Measurements from ENCODE around the gene SHOC2.

The SHOC2 gene

DNA sequence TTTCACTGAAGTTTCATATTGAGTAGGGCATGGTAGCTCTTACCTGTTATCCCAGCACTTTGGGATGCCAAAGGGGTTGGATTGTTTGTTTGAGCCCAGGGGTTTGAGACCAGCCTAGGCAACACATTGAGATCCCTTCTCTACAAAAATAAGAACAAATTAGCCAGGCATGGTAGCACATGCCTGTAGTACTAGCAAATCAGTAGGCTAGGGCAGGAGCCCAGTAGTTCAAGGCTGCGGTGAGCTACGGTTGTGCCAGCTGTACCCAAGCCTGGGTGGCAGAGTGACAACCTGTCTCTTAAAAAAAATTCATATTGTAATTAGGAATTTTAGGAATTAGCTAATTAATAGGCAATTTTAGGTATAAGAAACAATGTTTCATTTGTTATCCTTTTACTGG is 18.4 kb upstream of the SHOC2 start:
- H3K36me3 ChIP-seq (replicated peaks; ENCODE audit: low read depth, low read length) = peaks cover 13% of the 10 kb centered on the region
- no peak overlapping the region for H3K27ac ChIP-seq (ENCODE audit: low read length)

DNA sequence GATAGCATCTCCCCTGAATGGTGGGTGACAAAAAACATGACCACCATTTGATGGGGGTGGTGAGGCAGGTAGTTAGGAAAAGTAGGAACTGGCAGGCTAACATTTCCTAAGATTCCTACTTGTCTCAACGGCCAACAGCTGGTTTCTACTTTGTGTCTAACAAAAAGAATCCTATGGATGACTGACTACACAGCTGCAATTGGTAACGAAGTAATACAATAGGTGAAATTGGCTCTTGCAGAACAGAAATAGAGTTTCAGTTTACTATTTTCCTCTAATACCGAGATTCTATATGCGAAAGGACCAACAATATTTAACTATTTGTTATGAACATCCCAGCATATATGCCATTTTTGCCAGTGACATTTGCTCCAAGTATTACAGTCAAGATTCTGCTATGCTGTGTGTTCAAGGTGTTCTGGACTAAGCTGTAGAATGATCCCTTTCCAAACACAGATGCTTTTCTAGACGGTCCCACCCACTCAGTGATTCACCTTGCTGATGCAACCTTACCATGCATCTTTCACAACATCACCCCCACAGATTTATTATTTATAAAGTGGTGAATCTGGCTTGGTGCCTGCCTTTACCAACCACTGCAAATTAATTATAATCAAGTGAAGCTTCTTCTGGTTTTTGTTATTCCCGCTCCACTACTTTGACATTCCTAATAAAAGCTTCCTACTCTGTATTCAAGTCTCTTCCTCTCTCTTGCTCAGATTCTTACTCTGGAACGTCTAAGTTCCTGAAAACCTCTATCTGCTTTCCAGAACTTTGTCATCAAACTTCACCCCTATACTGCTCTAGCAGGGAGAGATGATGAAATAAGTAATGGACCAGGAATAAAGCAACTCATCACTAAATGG is 17.2 kb upstream of the SHOC2 start:
- Histone ChIP-seq H3K4me3 (ENCODE audit: low read length) (no peak overlapping the region), H3K9ac (ENCODE audit: low read length) (no peak overlapping the region), H3K36me3 (replicated peaks; ENCODE audit: low read depth, low read length) (peaks cover 4% of the 10 kb centered on the region), H3K27ac (ENCODE audit: low read length) (no peak overlapping the region), H2AFZ (ENCODE audit: low read depth, low read length) (no peak overlapping the region), H3K9me3 (ENCODE audit: insufficient read depth, low read length) (no peaks in the 10 kb centered on the region), H4K20me1 (ENCODE audit: insufficient read depth, low read length) (no peaks in the 10 kb centered on the region), H3K4me1 (ENCODE audit: low read length) (no peaks in the 10 kb centered on the region), H3K79me2 (ENCODE audit: low read length) (no peaks in the 10 kb centered on the region), H3K27me3 (ENCODE audit: low read depth, low read length) (no peaks in the 10 kb centered on the region), H3K4me2 (ENCODE audit: low read length) (no peak overlapping the region)
- TF ChIP-seq EZH2phosphoT487 (IDR thresholded peaks at IDR 0.05; ENCODE audit: low read depth) = no peak
- TF ChIP-seq, protein P1, sequence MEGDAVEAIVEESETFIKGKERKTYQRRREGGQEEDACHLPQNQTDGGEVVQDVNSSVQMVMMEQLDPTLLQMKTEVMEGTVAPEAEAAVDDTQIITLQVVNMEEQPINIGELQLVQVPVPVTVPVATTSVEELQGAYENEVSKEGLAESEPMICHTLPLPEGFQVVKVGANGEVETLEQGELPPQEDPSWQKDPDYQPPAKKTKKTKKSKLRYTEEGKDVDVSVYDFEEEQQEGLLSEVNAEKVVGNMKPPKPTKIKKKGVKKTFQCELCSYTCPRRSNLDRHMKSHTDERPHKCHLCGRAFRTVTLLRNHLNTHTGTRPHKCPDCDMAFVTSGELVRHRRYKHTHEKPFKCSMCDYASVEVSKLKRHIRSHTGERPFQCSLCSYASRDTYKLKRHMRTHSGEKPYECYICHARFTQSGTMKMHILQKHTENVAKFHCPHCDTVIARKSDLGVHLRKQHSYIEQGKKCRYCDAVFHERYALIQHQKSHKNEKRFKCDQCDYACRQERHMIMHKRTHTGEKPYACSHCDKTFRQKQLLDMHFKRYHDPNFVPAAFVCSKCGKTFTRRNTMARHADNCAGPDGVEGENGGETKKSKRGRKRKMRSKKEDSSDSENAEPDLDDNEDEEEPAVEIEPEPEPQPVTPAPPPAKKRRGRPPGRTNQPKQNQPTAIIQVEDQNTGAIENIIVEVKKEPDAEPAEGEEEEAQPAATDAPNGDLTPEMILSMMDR (IDR thresholded peaks at IDR 0.05; ENCODE audit: low read depth, low read length) = no peak

More for the DNA sequence above, 18.4 kb upstream of the SHOC2 start:
- H3K9ac ChIP-seq (ENCODE audit: low read length) = no peak overlapping the region
- no peak overlapping the region for H3K4me3 ChIP-seq (ENCODE audit: low read length)
- H3K4me1 ChIP-seq (ENCODE audit: low read length) = no peaks in the 10 kb centered on the region
- no peak for TF ChIP-seq EZH2phosphoT487 (IDR thresholded peaks at IDR 0.05; ENCODE audit: low read depth)
- TF ChIP-seq, protein P1 (IDR thresholded peaks at IDR 0.05; ENCODE audit: low read depth, low read length) = no peak
- no peaks in the 10 kb centered on the region for H3K9me3 ChIP-seq (ENCODE audit: insufficient read depth, low read length)
- no peak overlapping the region for H3K4me2 ChIP-seq (ENCODE audit: low read length)
- no peaks in the 10 kb centered on the region for H3K79me2 ChIP-seq (ENCODE audit: low read length)
- H3K27me3 ChIP-seq (ENCODE audit: low read depth, low read length) = no peaks in the 10 kb centered on the region
- no peak overlapping the region for H2AFZ ChIP-seq (ENCODE audit: low read depth, low read length)
- H4K20me1 ChIP-seq (ENCODE audit: insufficient read depth, low read length) = no peaks in the 10 kb centered on the region

DNA sequence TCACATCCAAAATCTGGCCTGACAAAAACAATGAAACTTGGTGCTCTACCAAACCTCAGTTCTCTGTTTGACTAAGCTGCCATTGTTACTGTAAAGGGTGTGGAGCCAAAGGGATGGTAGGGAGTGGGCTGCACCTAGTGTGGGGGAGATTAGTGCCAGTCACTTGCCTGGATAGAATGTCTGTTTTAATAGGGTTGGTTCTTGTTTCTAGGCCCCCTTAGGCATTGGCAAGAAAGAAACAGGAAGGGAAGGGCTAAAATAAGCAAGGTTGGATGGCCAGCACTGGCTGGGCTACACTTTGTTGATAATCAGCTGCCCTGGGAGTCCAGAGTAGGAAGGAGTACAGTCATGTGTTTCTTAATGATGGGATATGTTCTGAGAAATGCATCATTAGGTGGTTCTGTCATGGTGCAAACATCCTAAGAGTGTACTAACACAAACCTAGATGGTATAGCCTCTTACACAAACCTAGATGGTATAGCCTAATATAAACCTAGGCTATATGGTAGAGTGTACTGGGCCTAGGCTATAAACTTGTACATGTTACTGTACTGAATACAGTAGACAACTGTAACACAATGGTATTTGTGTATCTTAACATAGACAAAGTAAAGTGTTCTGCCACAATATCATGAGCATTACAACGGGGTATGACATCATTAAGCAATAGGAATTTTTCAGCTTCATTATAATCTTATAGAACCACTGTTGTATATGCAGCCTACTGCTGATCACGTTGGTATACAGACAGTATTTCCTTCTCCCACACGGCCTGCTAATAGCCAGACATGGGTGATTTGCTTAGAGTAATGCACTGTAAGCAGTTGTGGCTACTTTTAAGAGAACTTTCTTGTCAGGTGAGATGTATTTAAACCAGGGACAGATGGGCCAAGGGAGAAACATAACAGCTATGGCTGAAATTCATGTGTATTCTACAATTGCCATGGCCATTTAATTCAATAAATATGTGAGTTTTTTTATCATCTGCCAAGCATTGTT is 15.8 kb upstream of the SHOC2 start:
- Histone ChIP-seq H4K20me1 (ENCODE audit: insufficient read depth, low read length) (no peaks in the 10 kb centered on the region), H3K9me3 (ENCODE audit: insufficient read depth, low read length) (no peaks in the 10 kb centered on the region), H3K4me1 (ENCODE audit: low read length) (no peaks in the 10 kb centered on the region), H3K79me2 (ENCODE audit: low read length) (no peaks in the 10 kb centered on the region), H3K36me3 (replicated peaks; ENCODE audit: low read depth, low read length) (peaks cover 3% of the 10 kb centered on the region), H2AFZ (ENCODE audit: low read depth, low read length) (no peak overlapping the region), H3K4me2 (ENCODE audit: low read length) (no peak overlapping the region), H3K27me3 (ENCODE audit: low read depth, low read length) (no peaks in the 10 kb centered on the region), H3K27ac (ENCODE audit: low read length) (no peak overlapping the region), H3K9ac (ENCODE audit: low read length) (no peak overlapping the region), H3K4me3 (ENCODE audit: low read length) (no peak overlapping the region)
- TF ChIP-seq, protein P1 (IDR thresholded peaks at IDR 0.05; ENCODE audit: low read depth, low read length) = no peak
- no peak for TF ChIP-seq EZH2phosphoT487 (IDR thresholded peaks at IDR 0.05; ENCODE audit: low read depth)

DNA sequence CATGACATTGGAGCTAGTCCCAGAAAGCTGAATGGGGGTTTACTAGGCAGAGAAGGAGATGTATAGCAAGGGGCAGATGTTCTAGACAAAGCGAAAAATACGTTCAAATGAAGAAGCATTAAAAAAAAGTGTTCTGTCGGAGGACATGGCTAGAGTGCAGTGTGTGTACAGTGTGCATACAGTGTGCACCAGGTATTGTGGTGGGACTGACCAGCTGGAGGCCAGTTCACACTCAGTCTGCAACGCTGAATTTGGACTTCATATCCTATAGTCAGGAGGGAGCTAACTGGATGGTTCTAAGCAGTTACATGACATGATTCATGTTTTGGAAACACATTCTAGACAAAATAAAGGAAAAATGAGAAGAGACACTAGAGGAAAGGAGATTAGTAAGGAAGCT is 9.3 kb upstream of the SHOC2 start:
- Histone ChIP-seq H4K20me1 (ENCODE audit: insufficient read depth, low read length) (no peaks in the 10 kb centered on the region), H3K27me3 (ENCODE audit: low read depth, low read length) (no peaks in the 10 kb centered on the region), H3K9ac (ENCODE audit: low read length) (no peak overlapping the region), H3K79me2 (ENCODE audit: low read length) (no peaks in the 10 kb centered on the region), H3K4me1 (ENCODE audit: low read length) (no peaks in the 10 kb centered on the region), H2AFZ (ENCODE audit: low read depth, low read length) (no peak overlapping the region), H3K27ac (ENCODE audit: low read length) (no peak overlapping the region), H3K4me3 (ENCODE audit: low read length) (no peak overlapping the region), H3K9me3 (ENCODE audit: insufficient read depth, low read length) (no peaks in the 10 kb centered on the region), H3K36me3 (replicated peaks; ENCODE audit: low read depth, low read length) (no peaks in the 10 kb centered on the region), H3K4me2 (ENCODE audit: low read length) (no peak overlapping the region)
- no peak for TF ChIP-seq EZH2phosphoT487 (IDR thresholded peaks at IDR 0.05; ENCODE audit: low read depth)
- TF ChIP-seq, protein P1 (IDR thresholded peaks at IDR 0.05; ENCODE audit: low read depth, low read length) = no peak
